SU-DHL-6 (cell line): ENCODE results near the gene ABHD17B.

Experiments
- EZH2phosphoT487 ChIP-seq: fragments of 200-600 bp; sonication (generic), shearing (Covaris generic); conservative IDR thresholded peaks from 2 replicates; pipeline ENCODE4 v1.6.1; 2018; ENCODE audit warnings: mild to moderate bottlenecking, antibody characterized with exemption, low read length, moderate library complexity, mixed read lengths
- TF ChIP-seq, protein P1 (sequence below): fragments of 200-600 bp; sonication (generic); IDR thresholded peaks from one replicate; pipeline ENCODE4 v1.5.1; 2017; ENCODE audit warnings: antibody characterized with exemption, mild to moderate bottlenecking, low read length, moderate library complexity; ENCODE audit not compliant: insufficient read depth, poor library complexity, severe bottlenecking

DNA sequence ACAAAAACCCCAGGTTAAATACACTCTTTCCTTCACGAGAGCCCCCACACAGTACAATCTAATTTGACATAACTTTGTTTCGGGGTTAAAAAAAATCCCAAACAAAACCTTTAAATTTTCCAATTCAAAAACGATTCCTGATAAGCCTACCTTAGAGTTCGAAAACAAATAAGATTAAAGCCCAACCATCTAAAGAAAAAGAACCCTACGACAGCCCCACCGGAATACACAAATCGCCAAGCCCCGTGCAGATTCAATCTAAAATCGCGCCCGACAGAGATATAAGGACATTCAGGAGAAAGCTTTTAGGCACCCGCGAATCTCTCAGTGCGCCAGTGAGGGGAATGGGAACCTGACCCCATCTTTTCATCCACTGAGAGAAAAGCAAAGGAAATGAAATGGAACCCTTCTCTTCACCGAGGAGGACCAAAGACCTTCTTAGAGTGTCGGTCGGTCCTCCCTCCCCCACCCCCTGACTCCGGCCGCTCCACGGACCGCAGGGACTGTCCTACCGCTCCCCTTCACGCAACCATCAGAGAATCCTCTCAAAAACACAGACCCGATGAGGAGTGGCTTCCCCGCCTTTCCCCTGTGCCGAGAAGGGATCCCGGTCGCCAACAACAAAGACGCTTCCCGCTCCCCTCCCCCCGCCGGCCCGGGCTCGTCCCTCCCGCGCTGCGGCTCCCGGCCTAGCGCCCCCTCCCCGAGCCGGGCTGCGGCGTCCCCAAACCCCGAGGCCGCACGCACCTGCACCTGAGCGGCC, 925 bp downstream of the ABHD17B start:
- TF ChIP-seq, protein P1, sequence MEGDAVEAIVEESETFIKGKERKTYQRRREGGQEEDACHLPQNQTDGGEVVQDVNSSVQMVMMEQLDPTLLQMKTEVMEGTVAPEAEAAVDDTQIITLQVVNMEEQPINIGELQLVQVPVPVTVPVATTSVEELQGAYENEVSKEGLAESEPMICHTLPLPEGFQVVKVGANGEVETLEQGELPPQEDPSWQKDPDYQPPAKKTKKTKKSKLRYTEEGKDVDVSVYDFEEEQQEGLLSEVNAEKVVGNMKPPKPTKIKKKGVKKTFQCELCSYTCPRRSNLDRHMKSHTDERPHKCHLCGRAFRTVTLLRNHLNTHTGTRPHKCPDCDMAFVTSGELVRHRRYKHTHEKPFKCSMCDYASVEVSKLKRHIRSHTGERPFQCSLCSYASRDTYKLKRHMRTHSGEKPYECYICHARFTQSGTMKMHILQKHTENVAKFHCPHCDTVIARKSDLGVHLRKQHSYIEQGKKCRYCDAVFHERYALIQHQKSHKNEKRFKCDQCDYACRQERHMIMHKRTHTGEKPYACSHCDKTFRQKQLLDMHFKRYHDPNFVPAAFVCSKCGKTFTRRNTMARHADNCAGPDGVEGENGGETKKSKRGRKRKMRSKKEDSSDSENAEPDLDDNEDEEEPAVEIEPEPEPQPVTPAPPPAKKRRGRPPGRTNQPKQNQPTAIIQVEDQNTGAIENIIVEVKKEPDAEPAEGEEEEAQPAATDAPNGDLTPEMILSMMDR: no peak
- TF ChIP-seq EZH2phosphoT487: no peak
